AG09319 (cell line): ENCODE results near the gene AUTS2.

Experiments
- DNase-seq: peaks from one replicate; pipeline ENCODE4 v3.0.0-alpha.2; 2010; ENCODE audit warnings: low read depth; ENCODE audit errors: extremely low read depth
- TF ChIP-seq, protein P1 (sequence below): IDR thresholded peaks from 2 replicates; pipeline ENCODE4 v1.5.1; 2011; ENCODE audit warnings: low read depth, mild to moderate bottlenecking, inconsistent platforms, low read length, moderate library complexity

The AUTS2 gene

DNA sequence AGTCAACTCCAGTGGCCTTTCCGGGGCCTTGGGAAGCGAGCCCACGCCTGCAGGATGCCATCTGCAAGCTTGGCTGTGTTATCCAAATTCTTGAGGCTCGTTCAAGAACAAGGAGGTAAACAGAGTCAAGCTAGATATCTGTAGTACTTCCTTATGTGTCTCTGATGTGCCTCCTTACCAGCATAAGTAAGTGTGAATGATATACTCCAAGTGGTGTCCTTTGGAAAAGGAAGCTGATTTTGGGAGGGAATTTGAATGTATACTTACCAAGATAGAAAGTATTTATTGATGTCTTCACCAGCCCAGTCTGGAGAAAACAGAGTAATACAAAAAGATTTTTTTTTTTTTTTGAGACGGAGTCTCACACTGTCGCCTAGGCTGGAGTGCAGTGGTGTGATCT lies 1161.4 kb downstream of the AUTS2 start:
- TF ChIP-seq, protein P1, sequence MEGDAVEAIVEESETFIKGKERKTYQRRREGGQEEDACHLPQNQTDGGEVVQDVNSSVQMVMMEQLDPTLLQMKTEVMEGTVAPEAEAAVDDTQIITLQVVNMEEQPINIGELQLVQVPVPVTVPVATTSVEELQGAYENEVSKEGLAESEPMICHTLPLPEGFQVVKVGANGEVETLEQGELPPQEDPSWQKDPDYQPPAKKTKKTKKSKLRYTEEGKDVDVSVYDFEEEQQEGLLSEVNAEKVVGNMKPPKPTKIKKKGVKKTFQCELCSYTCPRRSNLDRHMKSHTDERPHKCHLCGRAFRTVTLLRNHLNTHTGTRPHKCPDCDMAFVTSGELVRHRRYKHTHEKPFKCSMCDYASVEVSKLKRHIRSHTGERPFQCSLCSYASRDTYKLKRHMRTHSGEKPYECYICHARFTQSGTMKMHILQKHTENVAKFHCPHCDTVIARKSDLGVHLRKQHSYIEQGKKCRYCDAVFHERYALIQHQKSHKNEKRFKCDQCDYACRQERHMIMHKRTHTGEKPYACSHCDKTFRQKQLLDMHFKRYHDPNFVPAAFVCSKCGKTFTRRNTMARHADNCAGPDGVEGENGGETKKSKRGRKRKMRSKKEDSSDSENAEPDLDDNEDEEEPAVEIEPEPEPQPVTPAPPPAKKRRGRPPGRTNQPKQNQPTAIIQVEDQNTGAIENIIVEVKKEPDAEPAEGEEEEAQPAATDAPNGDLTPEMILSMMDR: no peak
- no peak for DNase-seq

DNA sequence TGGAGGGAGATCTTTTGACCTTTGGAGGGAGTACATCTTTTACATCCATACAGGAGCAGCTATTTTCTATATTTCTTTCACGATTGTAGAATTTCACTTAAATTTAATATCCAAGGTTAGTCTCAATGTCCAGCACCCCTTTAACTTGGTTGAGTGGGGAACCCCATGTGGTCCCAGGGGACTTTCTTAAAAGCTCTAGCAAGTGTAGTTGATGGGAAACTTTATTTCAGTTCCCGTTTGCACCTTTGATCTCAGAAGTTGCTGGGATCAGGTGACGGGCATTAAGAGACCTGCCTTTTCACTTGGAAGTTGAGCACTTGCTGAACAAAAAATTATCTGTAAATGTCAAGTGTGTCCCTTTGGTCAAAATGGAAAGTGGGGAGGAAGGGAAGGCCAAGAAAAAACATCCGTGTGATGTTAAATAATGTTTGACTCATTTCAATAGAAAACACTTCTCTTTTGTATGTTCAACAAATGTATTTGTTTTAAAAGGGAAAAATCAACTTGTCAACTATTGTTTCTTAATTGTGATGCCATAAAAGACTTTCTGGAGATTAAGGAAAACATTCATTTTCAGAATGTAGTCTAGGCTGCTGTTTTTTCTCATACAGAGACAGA lies 1163.5 kb downstream of the AUTS2 start:
- DNase-seq: no peak
- TF ChIP-seq, protein P1: no peak

DNA sequence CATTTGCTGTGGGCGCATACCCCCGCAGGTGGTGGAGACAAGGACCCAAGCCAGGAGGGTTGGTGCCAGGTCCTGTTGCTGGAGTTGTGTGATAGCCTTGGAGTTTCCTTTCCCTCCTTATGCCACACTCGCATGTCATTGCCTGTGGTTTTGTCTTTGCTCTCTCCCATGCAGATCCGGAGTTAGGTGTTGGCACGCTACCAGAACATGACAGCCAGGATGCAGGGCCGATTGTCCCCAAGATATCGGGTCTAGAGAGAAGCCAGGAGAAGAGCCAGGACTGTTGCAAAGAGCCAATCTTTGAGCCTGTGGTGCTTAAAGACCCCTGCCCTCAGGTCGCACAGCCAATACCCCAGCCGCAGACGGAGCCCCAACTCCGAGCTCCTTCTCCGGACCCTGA lies 1164.4 kb downstream of the AUTS2 start:
- TF ChIP-seq, protein P1: no peak
- no peak for DNase-seq

DNA sequence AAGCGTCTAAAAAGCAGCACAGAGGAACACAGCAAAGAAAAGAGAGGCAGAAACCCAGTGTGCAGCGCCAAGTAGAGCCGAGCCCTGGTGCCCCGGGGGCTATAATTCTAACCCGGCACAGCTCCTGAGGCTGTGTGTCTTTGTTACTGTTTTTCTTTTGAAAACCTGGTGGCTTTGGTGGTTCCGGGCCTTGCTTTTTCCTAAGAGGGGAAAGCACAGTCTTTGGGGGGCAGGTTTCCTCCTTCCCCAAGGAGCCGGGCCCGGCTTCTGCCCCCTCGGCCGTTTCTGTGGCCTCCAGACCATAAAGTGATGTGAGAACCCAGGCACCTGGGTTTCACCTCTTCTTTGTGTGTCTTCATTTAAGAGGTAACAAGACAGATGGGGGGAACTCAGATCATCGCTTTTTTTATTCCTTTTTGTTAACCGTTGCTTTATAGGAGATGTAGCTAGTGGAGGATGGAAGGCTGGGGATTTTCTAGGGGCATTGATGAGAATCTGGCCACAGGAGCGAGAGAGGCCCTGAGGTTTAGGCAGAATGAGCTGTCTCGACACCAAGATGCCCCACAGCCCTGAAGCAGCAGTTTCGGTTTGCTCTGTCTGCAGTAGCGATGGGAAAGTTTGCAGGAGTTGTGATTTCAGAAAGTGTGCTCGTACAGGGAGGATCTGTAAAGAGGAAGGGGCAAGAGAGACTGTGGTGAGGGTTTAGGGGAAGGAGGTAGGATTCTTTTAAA lies 1165.9 kb downstream of the AUTS2 start:
- no peak for DNase-seq
- TF ChIP-seq, protein P1: no peak

DNA sequence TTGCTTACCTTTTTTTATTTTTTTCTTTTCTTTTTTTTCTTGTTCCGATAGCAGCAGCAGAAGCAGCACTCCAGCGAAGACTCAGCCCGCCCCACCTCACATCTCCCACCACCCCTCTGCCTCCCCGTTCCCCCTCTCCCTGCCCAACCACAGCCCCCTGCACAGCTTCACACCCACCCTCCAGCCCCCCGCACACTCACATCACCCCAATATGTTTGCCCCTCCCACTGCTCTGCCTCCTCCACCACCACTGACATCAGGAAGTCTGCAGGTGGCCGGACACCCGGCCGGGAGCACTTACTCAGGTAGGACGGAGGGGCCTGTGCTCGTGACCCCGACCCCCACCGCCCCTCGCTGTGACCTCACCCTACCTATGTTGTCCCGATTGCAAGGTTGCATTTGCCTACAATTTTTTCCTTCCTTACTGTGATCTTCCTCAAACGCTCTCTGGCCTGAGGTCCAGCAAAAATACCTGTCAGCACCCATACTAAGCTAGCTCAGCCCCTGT lies 1166.5 kb downstream of the AUTS2 start:
- TF ChIP-seq, protein P1: no peak

DNA sequence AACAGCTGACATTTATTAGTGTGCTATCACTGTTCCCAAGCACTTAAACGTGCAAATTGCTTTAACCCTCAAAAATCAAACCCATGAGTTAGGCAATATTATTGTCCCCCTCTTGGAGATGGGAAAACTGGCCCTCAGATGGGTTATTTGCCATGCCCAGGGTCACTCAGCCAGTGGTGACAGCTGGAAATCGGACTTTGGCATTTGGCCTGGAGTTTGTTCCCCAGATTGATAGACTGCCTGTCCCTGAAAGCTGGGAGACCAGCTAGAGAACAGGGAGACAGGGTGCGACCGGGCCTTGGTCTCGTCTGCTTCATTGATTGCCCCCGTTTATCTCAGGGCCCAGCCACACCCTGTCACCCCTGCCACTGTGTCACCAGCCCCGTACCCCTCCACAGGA lies 1167.4 kb downstream of the AUTS2 start:
- no peak for DNase-seq
- TF ChIP-seq, protein P1: no peak

More for the DNA sequence above, 1166.5 kb downstream of the AUTS2 start:
- no peak for DNase-seq

DNA sequence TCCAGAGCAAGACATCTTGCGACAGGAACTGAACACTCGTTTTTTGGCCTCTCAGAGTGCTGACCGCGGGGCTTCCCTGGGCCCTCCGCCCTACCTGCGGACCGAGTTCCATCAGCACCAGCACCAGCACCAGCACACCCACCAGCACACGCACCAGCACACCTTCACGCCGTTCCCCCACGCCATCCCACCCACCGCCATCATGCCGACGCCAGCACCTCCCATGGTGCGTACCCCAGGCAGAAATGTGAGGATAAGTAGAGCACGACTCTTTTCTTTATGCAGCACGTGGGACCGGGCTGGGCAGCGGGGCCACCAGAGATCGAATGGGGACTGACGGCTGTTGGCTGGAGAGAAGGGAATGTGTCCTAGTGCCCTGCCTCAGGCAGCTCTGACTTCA lies 1167.8 kb downstream of the AUTS2 start:
- no peak for DNase-seq
- TF ChIP-seq, protein P1: no peak
